PC-9 (cell line): ENCODE results near the gene MANSC4. TPM values are rescaled to one million over a fixed set of nuclear protein-coding genes. Genes with fewer than 3 reads are reported as not detected.
"Not testable (repeated sequence)": the region's sequence is repeated elsewhere in the genome, so short reads cannot be mapped to it uniquely, and the experiment has no call there.

Source experiments
- BruUV-seq: library from RNA; stranded (reverse); fragments of 400-500 nt; replicated peaks from 2 replicates; lab custom pipeline; 2021; lab: Mats Ljungman, UMichigan
- CTCF ChIA-PET: fragments of 300-600 bp; sonication (Branson Sonifier 250); formaldehyde crosslinking; loops from one replicate; lab custom pipeline; 2022; ENCODE audit warnings: antibody characterized with exemption; lab: Charles Lee
- POLR2A ChIA-PET: fragments of 300-600 bp; sonication (Branson Sonifier 250); formaldehyde crosslinking; loops from one replicate; lab custom pipeline; 2022; ENCODE audit warnings: antibody characterized with exemption; ENCODE audit not compliant: unreplicated experiment; lab: Charles Lee
- DNase-seq, 2 experiments: peaks; one replicate each; pipeline versions ENCODE4 v3.0.0 to v3.0.0-alpha.2; 2015 to 2022; ENCODE audit warnings: mixed read lengths in 1 of 2
- H2AFZ ChIP-seq: fragments of 200-600 bp; sonication (generic); 2 replicates; pipeline ENCODE4 v1.8.1; 2017; ENCODE audit warnings: antibody characterized with exemption
- H3F3A ChIP-seq: fragments of 200-600 bp; sonication (generic); 2 replicates; pipeline ENCODE4 v1.8.1; 2017; ENCODE audit warnings: antibody characterized with exemption, mild to moderate bottlenecking, low read depth; ENCODE audit not compliant: insufficient read depth
- H3K27ac ChIP-seq: fragments of 200-600 bp; sonication (generic); 2 replicates; pipeline ENCODE4 v1.6.1; 2016; ENCODE audit warnings: mixed run types
- H3K27me3 ChIP-seq: fragments of 200-600 bp; sonication (generic); 2 replicates; pipeline ENCODE4 v1.6.1; 2016; ENCODE audit warnings: low read depth, mixed run types; ENCODE audit not compliant: insufficient read depth
- H3K36me3 ChIP-seq: fragments of 200-600 bp; sonication (generic); 2 replicates; pipeline ENCODE4 v1.6.1; 2016; ENCODE audit warnings: low read depth, mixed run types
- H3K4me1 ChIP-seq: fragments of 200-600 bp; sonication (generic); replicated peaks from 2 replicates; pipeline ENCODE4 v1.6.1; 2016; ENCODE audit warnings: mixed run types; ENCODE audit not compliant: insufficient read depth
- H3K4me2 ChIP-seq: fragments of 200-600 bp; sonication (generic); 2 replicates; pipeline ENCODE4 v1.6.1; 2017; ENCODE audit warnings: mixed run types
- H3K4me3 ChIP-seq: fragments of 200-600 bp; sonication (generic); 2 replicates; pipeline ENCODE4 v1.6.1; 2016; ENCODE audit warnings: mixed run types
- H3K79me2 ChIP-seq: fragments of 200-600 bp; sonication (generic); 2 replicates; pipeline ENCODE4 v1.6.1; 2017; ENCODE audit warnings: low read depth, mixed run types
- H3K9me2 ChIP-seq: fragments of 200-600 bp; sonication (generic); 2 replicates; pipeline ENCODE4 v1.8.1; 2017; ENCODE audit warnings: mild to moderate bottlenecking; ENCODE audit not compliant: insufficient read depth
- H3K9me3 ChIP-seq: fragments of 200-600 bp; sonication (generic); 2 replicates; pipeline ENCODE4 v1.8.1; 2016; ENCODE audit warnings: low read depth; ENCODE audit not compliant: insufficient read depth
- H4K20me1 ChIP-seq: fragments of 200-600 bp; sonication (generic); 2 replicates; pipeline ENCODE4 v1.8.1; 2017; ENCODE audit not compliant: insufficient read depth
- EZH2 ChIP-seq: fragments of 200-600 bp; sonication (generic); IDR thresholded peaks from 2 replicates; pipeline ENCODE4 v1.8.0; 2017; ENCODE audit warnings: antibody characterized with exemption, low read depth
- intact Hi-C: fragments of 100-400 bp; cut with micrococcal nuclease; formaldehyde crosslinking; loops from one replicate; pipeline ENCODE4 v1.10.0; 2022; ENCODE audit not compliant: unreplicated experiment
- total RNA-seq: library from RNA; stranded (reverse); gene quantifications from 2 replicates; pipeline ENCODE4 v1.2.3, GENCODE V29; 2021
- TF ChIP-seq, protein P1 (sequence below): fragments of 200-600 bp; sonication (generic); conservative IDR thresholded peaks from 2 replicates; pipeline ENCODE4 v1.6.1; 2017; ENCODE audit warnings: mixed run types, antibody characterized with exemption, mild to moderate bottlenecking, moderate library complexity

The MANSC4 gene
- total RNA-seq, 1 experiment from 2014 or later, result not detected

DNA sequence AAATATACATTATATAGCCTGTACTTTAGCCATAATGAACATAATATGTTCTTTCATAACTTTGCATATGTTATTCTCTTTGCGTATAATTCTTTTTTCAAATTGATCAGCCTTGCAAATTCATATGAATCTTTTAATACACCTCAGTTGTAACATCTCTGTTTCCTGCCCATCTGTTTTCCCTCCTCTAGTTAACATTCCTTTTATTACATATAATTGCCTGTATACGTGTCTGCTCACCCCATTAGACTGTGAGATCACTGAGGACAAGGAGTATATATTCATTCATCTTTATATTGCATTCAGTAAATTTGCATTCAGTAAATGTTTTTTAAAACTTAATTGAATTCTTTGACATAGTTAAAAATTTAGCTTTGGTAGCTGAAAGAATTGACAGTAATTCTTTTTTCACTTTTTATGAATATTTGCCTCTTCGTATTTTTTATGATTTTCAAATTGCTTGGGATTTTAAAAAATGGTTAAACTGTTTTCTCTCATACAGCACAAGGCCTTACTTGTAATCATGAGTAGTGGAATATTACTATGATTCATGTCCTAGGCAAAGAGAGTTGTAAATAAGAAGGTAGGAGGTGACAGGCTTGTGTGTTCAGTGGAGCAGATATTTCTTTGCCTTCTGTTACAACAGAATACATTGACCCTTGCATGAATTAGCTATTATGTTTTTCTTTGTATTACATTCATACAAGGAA is 32.8 kb downstream of the MANSC4 start:
- peaks cover 42% of the 10 kb centered on the region for H3K4me1 ChIP-seq
- CTCF ChIA-PET, result no interaction called here
- H3K27ac ChIP-seq, result peak overlapping the region; percentile 91
- TF ChIP-seq EZH2, result no peak
- TF ChIP-seq, protein P1, sequence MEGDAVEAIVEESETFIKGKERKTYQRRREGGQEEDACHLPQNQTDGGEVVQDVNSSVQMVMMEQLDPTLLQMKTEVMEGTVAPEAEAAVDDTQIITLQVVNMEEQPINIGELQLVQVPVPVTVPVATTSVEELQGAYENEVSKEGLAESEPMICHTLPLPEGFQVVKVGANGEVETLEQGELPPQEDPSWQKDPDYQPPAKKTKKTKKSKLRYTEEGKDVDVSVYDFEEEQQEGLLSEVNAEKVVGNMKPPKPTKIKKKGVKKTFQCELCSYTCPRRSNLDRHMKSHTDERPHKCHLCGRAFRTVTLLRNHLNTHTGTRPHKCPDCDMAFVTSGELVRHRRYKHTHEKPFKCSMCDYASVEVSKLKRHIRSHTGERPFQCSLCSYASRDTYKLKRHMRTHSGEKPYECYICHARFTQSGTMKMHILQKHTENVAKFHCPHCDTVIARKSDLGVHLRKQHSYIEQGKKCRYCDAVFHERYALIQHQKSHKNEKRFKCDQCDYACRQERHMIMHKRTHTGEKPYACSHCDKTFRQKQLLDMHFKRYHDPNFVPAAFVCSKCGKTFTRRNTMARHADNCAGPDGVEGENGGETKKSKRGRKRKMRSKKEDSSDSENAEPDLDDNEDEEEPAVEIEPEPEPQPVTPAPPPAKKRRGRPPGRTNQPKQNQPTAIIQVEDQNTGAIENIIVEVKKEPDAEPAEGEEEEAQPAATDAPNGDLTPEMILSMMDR, result no peak
- no peaks in the 10 kb centered on the region for H3K27me3 ChIP-seq
- no peaks in the 10 kb centered on the region for H4K20me1 ChIP-seq
- H3K36me3 ChIP-seq, result peaks cover 25% of the 10 kb centered on the region
- intact Hi-C loops, result no loop called here
- peaks cover 19% of the 10 kb centered on the region; the same call in 1 of the 2 replicates for H3F3A ChIP-seq
- no TSS peak for BruUV-seq
- no peaks in the 10 kb centered on the region for H3K9me2 ChIP-seq
- peak overlapping the region; percentile 49 for H3K4me2 ChIP-seq
- POLR2A ChIA-PET, result no interaction called here
- peaks cover 10% of the 10 kb centered on the region for H3K79me2 ChIP-seq
- no peak overlapping the region for H3K4me3 ChIP-seq
- peak in 1 of 2 experiments; percentile 82 for DNase-seq
- H2AFZ ChIP-seq, result no peak overlapping the region
- peaks cover 3% of the 10 kb centered on the region; the same call in 1 of the 2 replicates for H3K9me3 ChIP-seq

DNA sequence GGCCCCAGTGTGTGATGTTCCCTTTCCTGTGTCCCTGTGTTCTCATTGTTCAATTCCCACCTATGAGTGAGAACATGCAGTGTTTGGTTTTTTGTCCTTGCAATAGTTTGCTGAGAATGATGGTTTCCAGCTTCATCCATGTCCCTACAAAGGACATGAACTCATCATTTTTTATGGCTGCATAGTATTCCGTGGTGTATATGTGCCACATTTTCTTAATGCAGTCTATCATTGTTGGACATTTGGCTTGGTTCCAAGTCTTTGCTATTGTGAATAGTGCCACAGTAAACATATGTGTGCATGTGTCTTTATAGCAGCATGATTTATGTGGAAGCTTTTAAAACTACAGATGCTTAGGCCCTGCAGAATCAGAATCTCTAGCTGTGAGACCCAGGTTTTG is 34.3 kb downstream of the MANSC4 start:
- peaks cover 34% of the 10 kb centered on the region for H3K36me3 ChIP-seq
- CTCF ChIA-PET, result interaction anchor here (0.6 kb wide), 1 partner anchor 420 kb away, joined by 4 read pairs; no protein-coding TSS in a partner anchor
- H3K4me3 ChIP-seq, POLR2A ChIA-PET, H3K9me3 ChIP-seq, DNase-seq, intact Hi-C loops, H3K9me2 ChIP-seq, H3K4me2 ChIP-seq, H3K27me3 ChIP-seq, BruUV-seq, H4K20me1 ChIP-seq, H2AFZ ChIP-seq: not testable (repeated sequence)
- peak overlapping the region; percentile 91; the same call in 1 of the 2 replicates for H3K27ac ChIP-seq
- H3K79me2 ChIP-seq, result peaks cover 10% of the 10 kb centered on the region
- peaks cover 19% of the 10 kb centered on the region; the same call in 1 of the 2 replicates for H3F3A ChIP-seq
- H3K4me1 ChIP-seq, result peaks cover 31% of the 10 kb centered on the region

DNA sequence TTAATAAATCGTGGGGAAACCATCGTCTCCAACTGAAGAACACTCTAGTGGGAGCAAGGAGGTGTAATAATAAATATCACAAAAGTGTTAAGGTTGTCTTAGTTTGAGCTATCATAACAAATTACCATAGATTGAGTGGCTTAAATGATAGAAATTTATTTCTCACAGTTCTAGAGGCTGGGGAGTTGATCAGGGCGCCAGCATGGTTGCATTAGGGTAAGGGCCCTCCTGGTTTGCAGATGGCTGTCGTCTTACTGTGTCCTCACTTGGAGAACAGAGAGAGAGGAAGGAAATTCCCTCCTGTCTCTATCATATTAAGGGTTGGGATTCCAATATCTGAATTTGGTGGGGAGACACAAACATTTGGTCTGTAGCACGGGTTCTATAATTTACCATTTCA is 36.4 kb downstream of the MANSC4 start:
- peaks cover 18% of the 10 kb centered on the region; the same call in 1 of the 2 replicates for H3F3A ChIP-seq
- H3K9me3 ChIP-seq, result no peaks in the 10 kb centered on the region
- no peak overlapping the region for H3K4me3 ChIP-seq
- ChIA-PET POLR2A (no interaction called here), CTCF (no interaction called here)
- no peak overlapping the region for H3K27ac ChIP-seq
- peaks cover 1% of the 10 kb centered on the region; the same call in 1 of the 2 replicates for H3K79me2 ChIP-seq
- no peaks in the 10 kb centered on the region for H4K20me1 ChIP-seq
- H3K4me1 ChIP-seq, result peaks cover 27% of the 10 kb centered on the region
- no peaks in the 10 kb centered on the region for H3K27me3 ChIP-seq
- no peak overlapping the region for H2AFZ ChIP-seq
- peaks cover 30% of the 10 kb centered on the region; the same call in 1 of the 2 replicates for H3K36me3 ChIP-seq
- intact Hi-C loops, result no loop called here
- H3K9me2 ChIP-seq, result no peaks in the 10 kb centered on the region
- TF ChIP-seq EZH2, result no peak
- TF ChIP-seq, protein P1, result no peak
- no peak overlapping the region for H3K4me2 ChIP-seq
- BruUV-seq, result no TSS peak
- DNase-seq, result no peak

DNA sequence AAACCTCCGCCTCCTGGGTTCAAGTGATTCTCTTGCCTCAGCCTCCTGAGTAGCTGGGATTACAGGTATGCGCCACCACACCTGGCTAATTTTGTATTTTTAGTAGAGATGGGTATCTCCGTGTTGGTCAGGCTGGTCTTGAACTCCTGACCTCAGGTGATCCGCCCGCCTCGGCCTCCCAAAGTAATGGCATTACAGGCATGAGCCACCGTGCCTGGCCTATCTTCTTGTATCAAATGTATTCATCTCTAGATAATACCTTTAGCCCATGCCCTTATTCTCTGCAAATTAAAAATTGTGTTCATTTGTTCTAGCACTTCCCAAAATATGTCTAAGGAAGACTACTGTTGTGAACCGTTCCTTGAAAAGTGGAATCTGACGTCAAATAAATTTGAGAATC is 45.7 kb downstream of the MANSC4 start:
- H3K9me2 ChIP-seq, DNase-seq, H3K27ac ChIP-seq, H3K9me3 ChIP-seq, H3K79me2 ChIP-seq, H3K4me1 ChIP-seq, H3K4me3 ChIP-seq, H3K27me3 ChIP-seq, BruUV-seq, H2AFZ ChIP-seq, H3F3A ChIP-seq, POLR2A ChIA-PET, H3K4me2 ChIP-seq, H4K20me1 ChIP-seq: not testable (repeated sequence)
- H3K36me3 ChIP-seq, result peaks cover 58% of the 10 kb centered on the region
- CTCF ChIA-PET, result interaction anchor here (0.7 kb wide), 2 partner anchors 242 to 486 kb away, joined by 3 read pairs; no protein-coding TSS in a partner anchor
- intact Hi-C loops, result loop anchor here (5.0 kb wide), 2 partner anchors 48 to 593 kb away; partner anchors contain the start of genes KLHL42 and MANSC4
